GM12865 (cell line): ENCODE measurements around the gene DCAF12.

Experiments used
- DNase-seq: peaks from one replicate; pipeline ENCODE4 v3.0.0; 2010; ENCODE audit warnings: low read depth
- H3K4me3 ChIP-seq: 2 replicates; pipeline ENCODE4 v1.5.1; 2011; ENCODE audit warnings: mild to moderate bottlenecking, low read depth, low read length, control low read depth
- TF ChIP-seq, protein P1 (sequence below): IDR thresholded peaks from 2 replicates; pipeline ENCODE4 v1.5.1; 2011; ENCODE audit warnings: low read length, control low read depth, low read depth, inconsistent platforms; ENCODE audit not compliant: insufficient read depth; ENCODE audit errors: missing control alignments

Gene DCAF12

GRCh38 chr9:34072410-34072809, 54.1 kb downstream of the DCAF12 start:
- peak; percentile 23 for DNase-seq

DNA sequence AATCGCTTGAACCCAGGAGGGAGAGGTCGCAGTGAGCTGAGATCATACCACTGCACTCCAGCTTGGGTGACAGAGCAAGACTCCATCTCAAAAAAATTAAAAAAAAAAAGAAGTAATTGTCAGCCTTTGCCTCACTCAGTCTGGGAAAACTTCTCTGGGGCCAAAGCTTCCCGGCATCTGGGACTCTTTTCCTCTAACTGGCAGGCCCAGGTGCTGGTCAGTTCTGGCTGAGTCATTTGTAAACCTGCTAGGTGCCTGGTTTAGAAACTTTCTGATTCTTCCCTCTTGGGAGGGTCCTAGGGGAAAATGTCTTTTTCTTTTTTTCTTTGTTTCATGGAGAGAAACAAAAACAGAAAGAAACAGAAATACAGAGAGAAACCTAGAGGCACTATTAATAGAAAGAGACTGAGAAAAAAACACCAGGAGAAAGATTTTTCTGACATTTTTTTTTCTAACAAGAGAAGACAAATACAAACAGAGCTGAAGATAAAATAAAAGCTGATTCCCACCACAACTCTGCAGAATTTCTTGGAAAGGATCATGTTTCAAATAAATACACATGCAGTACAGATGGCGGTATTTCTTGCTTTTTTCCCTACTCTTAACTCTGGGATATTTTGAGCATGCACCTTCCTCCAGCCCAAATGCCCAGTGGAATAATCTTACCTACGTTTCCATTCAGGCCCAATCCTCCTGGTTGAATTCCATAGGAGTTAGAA, 55.7 kb downstream of the DCAF12 start:
- DNase-seq: no peak
- TF ChIP-seq, protein P1, sequence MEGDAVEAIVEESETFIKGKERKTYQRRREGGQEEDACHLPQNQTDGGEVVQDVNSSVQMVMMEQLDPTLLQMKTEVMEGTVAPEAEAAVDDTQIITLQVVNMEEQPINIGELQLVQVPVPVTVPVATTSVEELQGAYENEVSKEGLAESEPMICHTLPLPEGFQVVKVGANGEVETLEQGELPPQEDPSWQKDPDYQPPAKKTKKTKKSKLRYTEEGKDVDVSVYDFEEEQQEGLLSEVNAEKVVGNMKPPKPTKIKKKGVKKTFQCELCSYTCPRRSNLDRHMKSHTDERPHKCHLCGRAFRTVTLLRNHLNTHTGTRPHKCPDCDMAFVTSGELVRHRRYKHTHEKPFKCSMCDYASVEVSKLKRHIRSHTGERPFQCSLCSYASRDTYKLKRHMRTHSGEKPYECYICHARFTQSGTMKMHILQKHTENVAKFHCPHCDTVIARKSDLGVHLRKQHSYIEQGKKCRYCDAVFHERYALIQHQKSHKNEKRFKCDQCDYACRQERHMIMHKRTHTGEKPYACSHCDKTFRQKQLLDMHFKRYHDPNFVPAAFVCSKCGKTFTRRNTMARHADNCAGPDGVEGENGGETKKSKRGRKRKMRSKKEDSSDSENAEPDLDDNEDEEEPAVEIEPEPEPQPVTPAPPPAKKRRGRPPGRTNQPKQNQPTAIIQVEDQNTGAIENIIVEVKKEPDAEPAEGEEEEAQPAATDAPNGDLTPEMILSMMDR: no peak
- H3K4me3 ChIP-seq: no peak overlapping the region

More at GRCh38 chr9:34072410-34072809, 54.1 kb downstream of the DCAF12 start:
- no peak overlapping the region for H3K4me3 ChIP-seq
- TF ChIP-seq, protein P1: no peak

- no peak overlapping the region for H3K4me3 ChIP-seq
- TF ChIP-seq, protein P1: no peak
- no peak for DNase-seq
These were observed 56.7 kb downstream of the DCAF12 start for GRCh38 chr9:34069831-34070230.

DNA sequence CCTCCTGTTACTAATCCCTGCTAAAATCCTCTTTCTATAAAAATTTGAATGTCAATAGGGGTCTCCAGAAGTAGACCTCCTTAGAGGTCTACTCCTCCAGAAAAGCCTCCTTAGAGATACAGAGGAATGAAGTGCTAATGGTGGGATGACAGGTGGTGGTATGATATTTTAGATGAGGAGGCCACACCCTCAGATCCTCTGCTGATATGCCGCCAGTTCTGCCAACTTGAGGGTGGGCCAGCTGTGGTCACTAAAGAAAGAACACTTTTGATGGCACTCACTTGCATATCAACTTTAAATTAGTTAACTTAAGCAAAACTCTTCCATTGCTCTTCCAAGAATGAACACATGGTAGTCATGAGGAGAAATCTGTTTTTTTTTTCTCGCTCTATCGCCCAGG, 61.0 kb downstream of the DCAF12 start:
- no peak for DNase-seq
- TF ChIP-seq, protein P1: no peak
- H3K4me3 ChIP-seq: no peak overlapping the region

- H3K4me3 ChIP-seq: no peak overlapping the region
- TF ChIP-seq, protein P1: no peak
- no peak for DNase-seq
These were observed 66.5 kb downstream of the DCAF12 start for GRCh38 chr9:34059954-34060353.

GRCh38 chr9:34059281-34059680, 67.2 kb downstream of the DCAF12 start:
- TF ChIP-seq, protein P1: no peak
- H3K4me3 ChIP-seq: no peak overlapping the region
- no peak for DNase-seq
